GM18499 (cell line): ENCODE results near the gene DGLUCY.
"Not testable (repeated sequence)": the region's sequence is repeated elsewhere in the genome, so short reads cannot be mapped to it uniquely, and the experiment has no call there.

Experiments used
- ATAC-seq: cut with Tn5 transposase; IDR thresholded peaks from one replicate; pipeline ENCODE4 v1.9.1; 2021; ENCODE audit warnings: moderate number of reproducible peaks; ENCODE audit not compliant: insufficient read depth, unreplicated experiment

The DGLUCY gene, protein sequence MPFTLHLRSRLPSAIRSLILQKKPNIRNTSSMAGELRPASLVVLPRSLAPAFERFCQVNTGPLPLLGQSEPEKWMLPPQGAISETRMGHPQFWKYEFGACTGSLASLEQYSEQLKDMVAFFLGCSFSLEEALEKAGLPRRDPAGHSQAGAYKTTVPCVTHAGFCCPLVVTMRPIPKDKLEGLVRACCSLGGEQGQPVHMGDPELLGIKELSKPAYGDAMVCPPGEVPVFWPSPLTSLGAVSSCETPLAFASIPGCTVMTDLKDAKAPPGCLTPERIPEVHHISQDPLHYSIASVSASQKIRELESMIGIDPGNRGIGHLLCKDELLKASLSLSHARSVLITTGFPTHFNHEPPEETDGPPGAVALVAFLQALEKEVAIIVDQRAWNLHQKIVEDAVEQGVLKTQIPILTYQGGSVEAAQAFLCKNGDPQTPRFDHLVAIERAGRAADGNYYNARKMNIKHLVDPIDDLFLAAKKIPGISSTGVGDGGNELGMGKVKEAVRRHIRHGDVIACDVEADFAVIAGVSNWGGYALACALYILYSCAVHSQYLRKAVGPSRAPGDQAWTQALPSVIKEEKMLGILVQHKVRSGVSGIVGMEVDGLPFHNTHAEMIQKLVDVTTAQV

DNA sequence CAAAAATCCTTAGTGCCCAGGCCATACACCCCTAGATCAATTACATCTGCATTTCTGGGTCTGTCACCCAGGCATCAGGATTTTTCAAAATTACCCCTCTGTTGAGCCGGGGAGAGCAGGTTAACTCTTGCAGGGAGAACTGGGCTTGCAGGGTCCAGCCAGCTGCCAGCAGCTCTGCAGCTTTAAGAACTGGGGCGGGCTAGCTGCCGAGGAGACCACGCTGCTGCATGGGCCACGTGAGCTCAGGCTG is at the start of gene DGLUCY:
DGLUCY (plus strand) TSS at position 245 of the 250 bp plus-strand sequence. CDS start 46,222 bp downstream, outside the sequence.
- ATAC-seq, result peak; percentile 45

DNA sequence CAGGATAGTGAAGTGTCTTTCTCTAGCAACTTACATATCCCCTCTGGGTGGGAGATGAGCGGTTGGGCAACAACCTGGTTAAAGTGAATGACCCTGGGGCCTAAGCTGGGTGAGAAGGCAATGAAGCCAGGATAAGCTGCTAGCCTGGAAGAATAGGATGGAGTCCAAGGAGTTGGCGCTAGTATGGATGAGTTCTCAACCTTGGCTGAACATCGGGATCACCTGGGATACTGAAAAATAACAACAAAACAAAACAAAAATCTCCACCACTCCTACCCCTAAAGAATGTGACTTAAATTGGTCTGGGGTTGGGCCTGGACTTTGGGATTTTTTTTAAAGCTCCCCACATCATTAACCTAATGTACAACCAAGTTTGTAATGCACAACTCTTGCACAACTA is 48.6 kb upstream of the DGLUCY start:
- ATAC-seq, result no peak

DNA sequence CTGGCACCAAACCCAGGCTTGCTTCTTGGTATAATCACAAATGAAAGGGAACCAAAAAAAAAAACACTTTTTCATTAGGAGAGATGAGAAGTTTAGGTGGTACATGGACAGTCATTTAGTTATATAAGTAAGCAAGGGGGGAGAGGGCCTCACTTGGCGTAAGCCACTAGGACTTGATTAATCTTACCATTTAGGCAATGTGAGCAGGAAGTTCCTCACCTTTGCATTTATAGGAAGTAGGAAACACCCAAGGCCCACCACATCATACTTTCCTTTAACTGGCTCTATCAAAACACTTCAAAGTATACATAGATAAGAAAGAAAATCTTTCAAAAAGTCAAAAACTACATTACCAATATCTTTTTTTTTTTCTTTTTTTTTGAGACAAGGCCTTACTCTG is 46.7 kb upstream of the DGLUCY start:
- ATAC-seq, result no peak

DNA sequence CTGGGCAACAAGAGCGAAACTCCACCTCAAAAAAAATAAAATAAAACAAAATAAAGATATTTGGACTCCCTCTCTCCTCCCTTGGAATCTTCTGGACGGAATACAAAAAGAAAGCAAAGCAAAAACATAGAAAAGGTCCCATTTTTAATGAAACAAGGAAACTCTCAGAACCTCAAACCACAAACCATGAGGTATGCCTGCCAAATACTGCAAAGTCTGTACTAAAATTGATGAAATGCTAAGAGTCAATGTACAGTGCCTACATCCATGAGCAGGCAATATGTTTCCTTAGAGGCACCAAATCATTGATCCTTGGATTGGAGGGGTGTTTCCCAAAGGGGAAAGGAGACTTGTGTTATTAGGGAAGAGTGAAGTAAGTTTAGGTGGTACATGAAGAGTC is 45.2 kb upstream of the DGLUCY start:
- ATAC-seq, result no peak

DNA sequence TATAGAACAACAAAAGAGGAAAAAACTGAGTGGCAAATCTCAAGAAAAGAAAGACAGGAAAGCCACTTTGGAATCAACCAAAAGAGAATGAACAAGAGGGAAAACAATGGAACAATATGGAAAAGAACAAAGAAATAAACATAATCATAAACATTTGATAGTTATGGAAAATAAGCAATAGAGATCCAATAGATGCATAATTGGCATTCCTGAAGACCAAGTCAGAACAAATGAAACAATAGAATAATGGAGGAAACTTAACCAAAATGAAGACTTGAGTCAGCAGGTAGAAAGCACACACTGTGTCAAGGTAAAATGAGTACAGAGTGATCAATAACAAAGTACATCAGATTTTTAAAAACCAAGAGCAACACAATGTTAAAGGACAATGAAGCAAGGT is 43.3 kb upstream of the DGLUCY start:
- no peak for ATAC-seq

DNA sequence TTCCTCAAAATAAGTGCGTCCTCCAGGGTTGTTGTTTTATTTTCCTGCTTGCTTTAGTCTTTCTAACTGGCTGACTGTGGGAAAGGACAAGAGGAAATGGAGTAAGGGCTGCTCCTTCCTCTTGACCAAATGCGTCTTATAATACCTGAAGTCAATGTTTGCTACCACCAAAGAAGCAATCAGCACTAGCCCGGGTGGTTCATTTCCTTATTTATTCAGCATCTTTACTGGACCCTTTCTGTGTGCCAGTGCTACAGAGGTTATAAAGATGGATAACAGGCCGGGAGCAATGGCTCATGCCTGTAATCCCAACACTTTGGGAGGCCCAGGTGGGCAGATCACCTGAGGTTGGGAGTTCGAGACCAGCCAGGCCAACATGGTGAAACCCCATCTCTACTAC is 38.3 kb upstream of the DGLUCY start:
- no peak for ATAC-seq

DNA sequence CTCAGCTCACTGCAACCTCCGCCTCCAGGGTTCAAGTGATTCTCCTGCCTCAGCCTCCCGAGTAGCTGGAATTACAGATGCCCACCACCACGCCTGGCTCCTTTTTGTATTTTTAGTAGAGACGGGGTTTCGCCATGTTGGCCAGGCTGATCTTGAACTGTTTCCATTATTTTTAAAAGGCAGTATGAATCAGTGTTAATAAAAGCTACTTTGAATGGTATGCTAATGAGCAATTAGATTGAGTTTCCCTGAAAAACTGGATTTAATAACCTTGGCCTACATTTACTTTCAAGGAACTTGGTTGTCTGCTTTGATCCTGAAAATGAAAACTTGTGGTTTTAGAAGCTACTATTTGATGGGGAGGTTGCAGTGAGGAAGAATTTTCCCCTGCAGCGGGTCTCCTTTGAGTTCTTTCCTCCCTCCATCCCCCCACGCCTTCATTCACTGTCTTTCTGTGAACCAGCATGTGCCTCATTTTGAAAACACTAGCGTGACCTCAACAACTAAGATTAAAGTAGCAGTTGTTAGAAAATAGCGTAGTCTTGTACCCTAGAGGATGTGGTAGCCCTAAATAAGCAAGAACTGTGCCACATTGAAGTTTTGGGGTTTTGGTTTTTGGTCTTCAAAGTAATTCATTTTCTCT is 35.7 kb upstream of the DGLUCY start:
- no peak for ATAC-seq

DNA sequence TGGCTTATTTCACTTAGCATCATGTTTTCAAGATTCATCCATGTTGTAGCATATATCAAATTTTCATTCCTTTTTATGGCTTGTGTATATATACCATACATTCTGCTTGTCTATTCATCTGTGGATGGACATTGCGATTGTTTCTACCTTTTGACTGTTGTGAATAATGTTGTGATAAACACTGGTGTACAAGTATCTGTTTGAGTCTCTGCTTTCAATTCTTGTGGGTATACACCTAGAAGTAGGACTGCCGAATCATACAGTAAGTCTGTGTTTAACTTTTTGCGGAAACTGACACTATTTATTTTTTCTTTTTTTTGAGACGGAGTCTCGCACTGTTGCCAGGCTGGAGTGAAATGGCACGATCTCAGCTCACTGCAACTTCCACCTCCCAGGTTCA is 33.8 kb upstream of the DGLUCY start:
- ATAC-seq, result no peak

DNA sequence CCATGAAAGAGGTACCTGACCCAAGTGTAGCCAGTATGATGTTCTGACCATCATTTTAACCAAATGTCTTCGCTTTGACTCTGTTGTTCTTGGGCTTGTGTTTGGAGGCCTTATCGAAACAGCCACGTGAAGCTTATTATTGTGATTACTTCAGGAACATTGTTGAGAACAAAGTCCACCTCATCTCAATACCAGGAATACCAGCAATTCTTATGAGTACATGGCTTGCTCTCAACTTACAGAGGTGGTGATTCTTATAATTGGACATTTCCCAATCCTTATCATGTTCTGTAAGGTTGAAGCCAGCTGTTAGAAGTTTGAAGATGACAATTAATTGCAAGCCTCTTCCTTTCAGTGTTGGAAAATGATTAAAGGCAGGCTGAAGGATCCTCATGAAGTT is 31.6 kb upstream of the DGLUCY start:
- no peak for ATAC-seq

DNA sequence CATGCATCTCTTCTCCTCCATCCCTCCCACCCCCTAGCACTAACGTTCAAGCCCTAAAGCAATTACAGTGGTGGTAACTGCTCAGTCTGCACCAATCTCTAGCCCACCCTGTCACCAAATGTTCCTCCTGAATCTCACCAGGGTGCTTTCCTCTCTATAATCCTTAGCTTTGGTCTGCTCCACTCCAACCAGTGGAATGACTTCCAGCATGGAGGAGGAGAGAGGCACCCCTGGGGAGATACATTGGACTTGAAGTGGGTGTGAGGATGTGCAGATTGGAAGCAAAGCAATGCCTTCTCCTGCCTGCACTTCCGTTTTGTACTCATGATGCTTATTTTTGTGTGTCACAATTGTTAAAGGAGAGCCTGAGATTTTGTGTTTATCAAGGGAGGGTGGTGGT is 29.4 kb upstream of the DGLUCY start:
- ATAC-seq, result no peak

DNA sequence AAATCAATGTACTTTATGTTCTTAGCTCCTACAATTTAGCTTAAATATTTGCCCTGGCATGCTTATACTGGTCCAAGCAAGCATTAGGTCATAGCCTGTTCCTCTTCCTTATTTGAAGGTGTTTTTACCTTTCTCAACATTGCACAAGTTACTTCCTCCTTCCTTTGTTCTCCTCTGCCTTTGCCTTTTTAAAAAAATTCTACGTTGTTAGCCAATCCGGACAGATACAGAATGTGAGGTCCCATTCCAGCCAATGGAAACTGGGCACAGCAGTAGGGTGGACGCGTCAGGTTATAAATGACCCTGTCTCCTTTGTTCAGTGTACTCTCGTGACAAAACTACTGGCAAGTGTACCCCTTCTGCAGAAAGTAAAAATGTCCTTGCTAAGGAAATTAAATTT is 26.4 kb upstream of the DGLUCY start:
- ATAC-seq, result not testable (repeated sequence)

DNA sequence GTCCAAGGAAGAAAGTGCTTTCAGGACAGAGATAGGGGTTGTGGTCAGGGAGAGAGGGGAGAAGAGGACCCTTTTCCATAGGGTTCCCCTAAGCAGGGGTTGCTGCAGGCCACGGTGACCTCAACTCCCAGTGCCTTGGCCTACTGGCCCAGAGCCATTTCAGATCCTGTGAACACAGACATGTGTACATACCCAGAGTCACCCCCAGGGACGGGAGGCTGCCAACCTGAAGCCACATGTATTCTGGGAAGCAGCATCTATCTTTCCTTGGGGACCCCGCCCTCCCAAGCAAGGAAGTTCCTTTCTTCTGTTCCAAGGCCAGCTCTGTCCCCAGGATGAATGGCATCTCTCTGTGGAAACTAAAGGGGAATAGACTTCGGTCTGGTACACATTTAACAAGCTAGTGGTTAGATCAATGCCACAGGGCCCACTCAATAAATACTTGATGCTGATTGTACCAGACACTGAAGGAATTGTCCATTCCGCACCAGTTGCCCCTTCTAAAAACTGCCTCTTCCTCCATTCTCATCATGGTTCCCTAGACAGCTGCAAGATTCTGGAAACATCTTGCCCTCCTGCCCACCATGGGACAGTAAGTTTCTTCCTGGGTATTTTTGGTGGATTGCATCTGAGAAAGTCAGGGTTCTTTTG is 25.2 kb upstream of the DGLUCY start:
- no peak for ATAC-seq

DNA sequence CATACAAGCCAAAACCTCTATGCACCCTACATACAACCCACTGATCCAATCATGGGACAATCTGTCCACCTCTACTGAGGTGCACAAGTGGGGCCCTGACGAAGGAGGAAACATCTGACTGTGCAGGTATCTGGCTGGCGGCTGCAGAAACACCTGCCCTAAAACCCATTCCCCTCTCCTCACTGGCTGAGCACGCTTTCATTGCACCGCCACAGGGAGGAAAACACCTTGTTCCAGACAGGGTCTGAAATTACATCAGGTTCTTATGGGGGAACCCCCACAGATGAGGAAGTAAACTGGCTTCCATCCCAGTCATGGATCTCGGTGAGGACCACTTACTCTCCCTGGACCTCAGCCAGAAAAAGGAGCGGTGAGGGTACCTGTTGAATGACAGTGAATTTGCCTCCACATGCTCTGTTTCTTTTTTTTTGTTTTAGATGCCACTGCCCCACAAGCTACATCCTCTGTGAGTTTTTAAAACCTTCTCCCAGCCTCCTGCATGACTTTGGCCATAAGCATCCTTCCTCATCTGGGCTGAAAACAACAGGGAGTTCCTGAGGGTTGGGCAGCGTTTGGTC is 23.8 kb upstream of the DGLUCY start:
- no peak for ATAC-seq

DNA sequence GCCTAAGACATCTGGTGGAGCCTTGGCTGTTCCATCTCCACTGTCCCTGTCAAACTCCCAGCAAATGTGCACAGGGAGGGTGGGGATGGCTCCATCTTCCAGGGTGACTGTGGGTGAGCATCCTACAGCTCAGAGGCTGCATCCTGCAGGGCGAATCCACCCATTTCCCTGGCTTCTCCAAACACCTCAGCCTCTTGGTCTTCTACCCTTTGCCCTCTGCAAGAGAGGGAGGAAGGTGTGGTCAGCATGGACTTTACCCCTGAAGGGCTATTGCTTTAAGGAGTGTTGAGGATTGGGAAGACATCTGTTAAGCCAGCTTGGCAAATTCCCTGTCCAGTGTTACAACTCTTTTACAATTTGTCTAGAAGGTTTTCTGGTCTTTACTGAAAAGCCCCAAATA is 23.1 kb upstream of the DGLUCY start:
- ATAC-seq, result no peak

DNA sequence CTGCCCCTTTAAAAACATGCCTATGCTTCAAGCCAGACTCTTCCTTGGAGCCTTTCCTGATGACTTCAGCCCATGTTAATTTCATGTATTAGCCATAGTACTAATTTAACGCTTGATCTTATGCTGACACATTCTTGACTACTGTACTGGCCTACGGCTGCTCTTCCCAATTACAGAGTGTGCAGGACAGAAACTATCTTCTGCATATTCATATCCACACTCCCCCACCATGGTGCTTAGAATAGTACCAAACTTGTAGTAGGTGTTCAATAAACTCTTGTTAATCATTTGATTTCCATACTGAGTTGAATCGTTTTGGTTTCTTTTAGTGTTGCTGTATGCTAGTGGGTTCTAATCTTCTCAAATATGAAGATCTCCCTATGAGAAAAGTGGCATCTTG is 21.8 kb upstream of the DGLUCY start:
- ATAC-seq, result no peak

DNA sequence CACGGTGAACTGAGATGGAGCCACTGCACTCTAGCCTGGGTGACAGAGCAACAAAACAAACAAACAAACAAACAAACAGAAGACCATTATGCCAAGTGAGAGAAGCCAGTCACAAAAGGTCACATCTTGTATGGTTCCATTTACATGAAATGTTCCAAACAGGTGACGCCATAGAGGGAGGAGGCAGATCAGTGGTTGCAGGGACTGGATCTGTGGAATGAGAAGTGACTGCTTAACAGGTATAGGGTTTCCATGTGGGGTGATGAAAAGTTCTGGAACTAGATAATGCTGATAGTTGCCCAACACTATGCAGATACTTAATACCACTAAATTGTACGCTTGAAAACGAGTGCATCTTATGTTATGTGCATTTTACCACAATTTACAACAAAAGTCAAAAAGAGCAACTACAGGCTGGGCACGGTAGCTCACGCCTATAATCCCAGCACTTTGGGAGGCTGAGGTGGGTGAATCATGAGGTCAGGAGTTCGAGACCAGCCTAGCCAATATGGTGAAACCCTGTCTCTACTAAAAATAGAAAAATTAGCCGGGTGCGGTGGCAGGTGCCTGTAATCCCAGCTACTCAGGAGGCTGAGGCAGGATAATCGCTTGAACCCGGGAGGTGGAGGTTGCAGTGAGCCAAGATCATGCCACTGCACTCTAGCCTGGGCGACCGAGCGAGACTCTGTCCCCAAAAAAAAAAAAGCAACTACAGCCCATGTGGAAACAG is 20.0 kb upstream of the DGLUCY start:
- ATAC-seq, result not testable (repeated sequence)

DNA sequence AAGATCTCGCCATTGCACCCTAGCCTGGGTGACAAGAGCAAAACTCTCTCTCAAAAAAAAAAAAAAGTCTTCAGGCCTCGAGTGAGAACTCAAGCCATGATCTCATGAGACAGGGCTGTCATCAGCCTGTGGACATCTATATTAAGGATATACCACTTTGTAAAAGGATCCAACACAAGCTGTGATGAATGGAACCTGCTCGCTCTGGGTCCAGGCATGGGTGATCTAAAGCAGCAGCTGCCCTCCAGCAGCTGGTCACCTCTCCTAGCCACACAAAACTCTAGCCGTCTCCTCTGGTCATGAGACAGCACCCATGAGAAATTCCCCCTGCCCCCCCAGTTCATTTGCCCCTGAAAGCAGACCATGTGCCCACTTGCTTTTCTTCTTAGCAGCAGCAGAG is 19.1 kb upstream of the DGLUCY start:
- ATAC-seq, result no peak

DNA sequence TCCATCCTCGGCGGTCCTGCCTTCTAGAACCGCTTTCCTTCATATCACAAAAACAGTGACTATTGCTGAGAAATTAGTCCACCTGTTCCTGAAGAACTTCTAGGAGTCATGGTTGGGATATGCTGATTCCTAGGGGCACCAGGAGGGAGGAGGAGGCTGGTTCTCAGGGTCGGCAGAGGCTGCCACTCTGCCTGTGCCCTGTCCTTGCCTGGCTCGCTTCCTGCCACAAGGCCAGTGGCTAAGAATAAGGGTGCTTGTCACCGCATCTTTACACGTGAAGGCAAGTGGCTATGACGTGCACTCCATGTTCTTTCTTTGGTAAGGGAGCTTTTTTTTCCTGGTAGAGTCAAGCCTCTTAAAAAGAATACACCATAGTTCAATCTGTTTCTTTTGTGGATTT is 18.7 kb upstream of the DGLUCY start:
- no peak for ATAC-seq

DNA sequence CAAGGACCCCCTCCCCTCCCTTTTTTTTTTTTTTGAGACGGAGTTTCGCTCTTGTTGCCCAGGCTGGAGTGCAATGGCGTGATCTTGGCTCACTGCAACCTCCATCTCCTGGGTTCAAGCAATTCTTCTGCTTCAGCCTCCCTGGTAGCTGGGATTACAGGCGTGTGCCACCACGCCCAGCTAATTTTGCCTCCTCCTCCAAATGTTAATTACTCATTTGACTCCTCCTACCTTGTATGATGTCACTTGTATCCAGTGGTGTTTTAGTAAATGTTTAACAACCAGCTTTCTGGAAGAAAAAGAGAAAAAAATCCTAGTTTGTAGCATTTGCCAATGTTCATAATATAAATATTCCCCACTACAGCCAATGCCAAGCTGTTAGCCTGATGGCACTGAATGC is 16.2 kb upstream of the DGLUCY start:
- ATAC-seq, result not testable (repeated sequence)

DNA sequence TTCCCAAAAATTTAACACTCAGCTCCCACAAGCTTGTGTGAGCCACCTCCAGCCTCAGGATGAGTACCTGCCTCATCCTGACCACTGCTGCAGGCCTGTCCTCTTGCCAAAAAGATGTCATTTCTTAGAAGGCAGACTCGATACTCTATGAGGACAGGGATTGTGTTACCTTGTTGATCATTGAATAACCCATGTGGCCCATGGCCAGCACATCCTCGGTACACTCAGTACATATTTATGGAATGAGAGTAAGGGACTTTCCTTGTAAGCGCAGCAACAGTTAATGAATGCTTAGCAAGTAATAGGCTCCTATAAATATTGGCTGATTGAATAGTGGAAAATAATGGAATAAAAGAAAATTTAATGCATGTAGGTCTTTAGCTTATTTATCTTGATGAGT is 15.3 kb upstream of the DGLUCY start:
- no peak for ATAC-seq
